Adrenal gland (tissue), 12 donors: ENCODE results near the gene PDZRN3. TPM values are rescaled to one million over a fixed set of nuclear protein-coding genes. Genes with fewer than 3 reads are reported as not detected.
A peak's percentile ranks its signal among the peaks of the same experiment; 100 is the strongest.

ENCODE experiments used
- DNase-seq, 7 donors: peaks; one replicate each; pipeline ENCODE4 v3.0.0-alpha.2; 2019 to 2020
- H3K27ac ChIP-seq, 5 donors: fragments of 200-600 bp; sonication (generic) in 4 of 5; 1 replicate in 3 of 5; 2 replicates in 2 of 5; pipeline versions ENCODE4 v1.5.1 to v1.8.0; 2016 to 2020; ENCODE audit warnings: mild to moderate bottlenecking in 1 of 5
- H3K27me3 ChIP-seq: fragments of 200-600 bp; 2 replicates; pipeline ENCODE4 v1.8.0; 2021
- H3K36me3 ChIP-seq, 2 donors: fragments of 200-600 bp; replicated peaks in 1 of 2; 1 replicate in 1 of 2; 2 replicates in 1 of 2; pipeline versions ENCODE4 v1.5.1 to v1.8.0; 2018 to 2022
- H3K4me1 ChIP-seq, 2 donors: fragments of 200-600 bp; replicated peaks in 1 of 2; 1 replicate in 1 of 2; 2 replicates in 1 of 2; pipeline versions ENCODE4 v1.5.1 to v1.8.0; 2018 to 2021
- H3K4me3 ChIP-seq, 4 donors: fragments of 200-600 bp; sonication (generic) in 3 of 4; one replicate each; pipeline ENCODE4 v1.5.1; 2016 to 2018
- H3K9me3 ChIP-seq, 3 donors: fragments of 200-600 bp; sonication (generic) in 1 of 3; replicated peaks in 1 of 3; 1 replicate in 2 of 3; 2 replicates in 1 of 3; pipeline versions ENCODE4 v1.5.1 to v1.8.0; 2016 to 2021
- POLR2A ChIP-seq, 2 donors: fragments of 450-650 bp; IDR thresholded peaks; one replicate each; pipeline ENCODE4 v1.6.1; 2017; ENCODE audit warnings: antibody characterized with exemption in 2 of 2, mild to moderate bottlenecking in 2 of 2, moderate library complexity in 1 of 2
- whole genome bisulfite sequencing, 4 donors: extraction: QIAGEN DNeasy Blood & Tissue Kit in 2 of 4; methylation state at CpG; one replicate each; pipeline versions ENCODE4 v1.1.5 to v1.1.7; 2013 to 2017; 5-methylcytosine and 5-hydroxymethylcytosine counted together
- intact Hi-C, 2 donors: fragments of 100-400 bp; cut with DNase I; formaldehyde crosslinking; loops; one replicate each; pipeline versions ENCODE4 v1.14.1 to v1.15.0; 2022 to 2023
- polyA plus RNA-seq, 3 donors: library from polyadenylated mRNA; stranded (reverse); fragments of 200-250 nt in 2 of 3; fragments of 350-450 nt in 1 of 3; fragmentation: Illumina TruSeq in 1 of 3; extraction: RNeasy Lipid Tissue Mini Kit (QIAGEN cat#74804) in 1 of 3; gene quantifications; one replicate each; pipeline ENCODE4 v1.2.3, GENCODE V29; 2013 to 2014
- total RNA-seq, 9 donors: library from RNA; depleted of rRNA in 4 of 9; stranded (reverse); fragments of >200 nt in 4 of 9; fragments of 120-200 nt in 1 of 9; fragmentation: NEBNext Ultra II Directional in 1 of 9; extraction: Animal tissue kit (Norgen Biotek cat#: 25700) in 1 of 9; gene quantifications; one replicate each; pipeline versions ENCODE4 v1.1.0 to v1.2.4, GENCODE V29; 2013 to 2023
- TF ChIP-seq, protein P1 (sequence below), 6 experiments: fragments of 450-650 bp in 4 of 6; fragments of 200-600 bp in 2 of 6; sonication (generic) in 1 of 6; IDR thresholded peaks; 1 replicate in 5 of 6; 2 replicates in 1 of 6; pipeline versions ENCODE4 v1.5.1 to v1.8.0; 2016 to 2021; ENCODE audit warnings: antibody characterized with exemption in 6 of 6, mild to moderate bottlenecking in 2 of 6, moderate library complexity in 1 of 6
- donor health status: healthy with polysubstance abuse.
- donor health status: Bipolar disorder and iron deficiency.
- donor health status: DM: yes; HTN: yes; CAD: no.
- donor health status: DM: no; HTN: no; CAD: no.
- donor health status: DM: no; HTN: no; CAD: no.
- donor health status: DM: yes; HTN: yes; CAD: no.

PDZRN3 gene
- total and polyA plus RNA-seq, 12 donors: 11.5 to 126 (median 64.1) TPM

DNA sequence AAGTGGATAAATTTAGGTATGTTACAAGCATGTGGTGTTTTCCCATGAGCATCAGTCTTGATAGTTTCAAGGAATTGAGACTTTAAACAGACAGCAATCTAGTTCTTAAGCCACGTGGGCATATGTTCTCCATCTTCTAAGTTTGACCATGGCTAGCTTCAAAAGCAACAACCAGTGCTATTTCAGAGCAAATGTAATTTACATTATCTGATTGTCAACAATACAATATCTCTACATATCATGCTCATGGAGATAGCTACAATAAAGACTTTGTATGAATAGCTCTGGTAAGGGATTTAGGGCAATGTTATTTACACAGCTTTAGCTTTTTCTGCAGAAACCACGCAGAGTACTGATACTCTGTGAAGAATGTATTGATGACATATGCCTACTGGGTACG is 38.8 kb upstream of the PDZRN3 start:
- DNase-seq: no peak
- Histone ChIP-seq H3K27ac (no peak overlapping the region), H3K4me3 (no peak overlapping the region), H3K4me1 (peaks cover 7 to 18% of the 10 kb centered on the region in 2 donors), H3K9me3 (no peaks in the 10 kb centered on the region), H3K36me3 (no peaks in the 10 kb centered on the region), H3K27me3 (no peaks in the 10 kb centered on the region)
- WGBS, 4 donors: 87 to 91% (median 87%) methylated on average over 3 of the region's 3 CpGs
- intact Hi-C loops: no loop called here
- TF ChIP-seq POLR2A (IDR thresholded peaks at IDR 0.05): no peak
- TF ChIP-seq, protein P1, sequence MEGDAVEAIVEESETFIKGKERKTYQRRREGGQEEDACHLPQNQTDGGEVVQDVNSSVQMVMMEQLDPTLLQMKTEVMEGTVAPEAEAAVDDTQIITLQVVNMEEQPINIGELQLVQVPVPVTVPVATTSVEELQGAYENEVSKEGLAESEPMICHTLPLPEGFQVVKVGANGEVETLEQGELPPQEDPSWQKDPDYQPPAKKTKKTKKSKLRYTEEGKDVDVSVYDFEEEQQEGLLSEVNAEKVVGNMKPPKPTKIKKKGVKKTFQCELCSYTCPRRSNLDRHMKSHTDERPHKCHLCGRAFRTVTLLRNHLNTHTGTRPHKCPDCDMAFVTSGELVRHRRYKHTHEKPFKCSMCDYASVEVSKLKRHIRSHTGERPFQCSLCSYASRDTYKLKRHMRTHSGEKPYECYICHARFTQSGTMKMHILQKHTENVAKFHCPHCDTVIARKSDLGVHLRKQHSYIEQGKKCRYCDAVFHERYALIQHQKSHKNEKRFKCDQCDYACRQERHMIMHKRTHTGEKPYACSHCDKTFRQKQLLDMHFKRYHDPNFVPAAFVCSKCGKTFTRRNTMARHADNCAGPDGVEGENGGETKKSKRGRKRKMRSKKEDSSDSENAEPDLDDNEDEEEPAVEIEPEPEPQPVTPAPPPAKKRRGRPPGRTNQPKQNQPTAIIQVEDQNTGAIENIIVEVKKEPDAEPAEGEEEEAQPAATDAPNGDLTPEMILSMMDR (IDR thresholded peaks at IDR 0.05): no peak

DNA sequence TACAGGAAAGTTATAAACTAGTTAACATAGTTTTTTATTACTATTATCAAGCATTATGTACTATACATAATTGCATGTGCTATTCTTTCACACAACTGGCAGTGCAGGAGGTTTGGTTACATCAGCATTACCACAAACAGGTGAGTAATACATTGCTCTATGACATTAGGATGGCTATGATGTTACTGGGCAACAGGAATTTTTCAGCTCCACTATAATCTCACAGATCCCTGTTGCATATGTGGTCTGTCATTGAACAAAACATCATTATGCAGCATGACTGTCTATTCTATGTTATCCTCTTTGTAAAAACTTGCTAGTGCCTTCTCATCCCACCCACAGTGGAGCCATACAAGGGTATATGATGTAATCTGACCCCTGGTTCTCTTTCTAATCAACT is 36.5 kb upstream of the PDZRN3 start:
- H3K9me3 ChIP-seq: no peaks in the 10 kb centered on the region
- DNase-seq: no peak
- no peaks in the 10 kb centered on the region for H3K27me3 ChIP-seq
- no peak overlapping the region for H3K27ac ChIP-seq
- H3K36me3 ChIP-seq: no peaks in the 10 kb centered on the region
- intact Hi-C loops: no loop called here
- peaks cover 0 to 12% of the 10 kb centered on the region in 2 donors for H3K4me1 ChIP-seq
- H3K4me3 ChIP-seq: no peak overlapping the region
- TF ChIP-seq POLR2A (IDR thresholded peaks at IDR 0.05): no peak
- TF ChIP-seq, protein P1 (IDR thresholded peaks at IDR 0.05): no peak

DNA sequence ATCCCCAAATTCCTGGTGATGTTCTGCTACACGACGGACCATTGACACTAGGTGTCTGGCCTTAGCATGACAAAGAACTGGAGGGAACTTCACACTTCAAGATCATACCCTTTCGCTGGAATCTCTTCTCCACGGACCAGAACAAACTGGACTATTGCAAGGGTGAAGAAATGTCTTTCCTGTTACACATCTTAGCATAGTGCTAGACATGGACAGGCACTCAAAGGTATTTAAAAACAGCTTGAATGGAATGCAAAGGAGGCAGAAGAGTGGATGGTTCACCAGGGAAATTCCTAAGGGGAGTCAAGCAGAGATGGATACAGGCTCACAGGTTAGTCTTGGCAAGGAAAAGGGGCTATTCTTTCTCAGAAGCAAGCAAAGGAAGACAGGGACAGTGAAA is 33.5 kb upstream of the PDZRN3 start:
- Histone ChIP-seq H3K9me3 (no peaks in the 10 kb centered on the region), H3K4me1 (peaks cover 0 to 12% of the 10 kb centered on the region in 2 donors), H3K36me3 (no peaks in the 10 kb centered on the region), H3K27me3 (no peaks in the 10 kb centered on the region), H3K27ac (peak overlapping the region in 3 of 5 donors; percentile 36 to 60 (median 57)), H3K4me3 (no peak overlapping the region)
- 78 to 87% (median 82%) methylated on average over 4 of the region's 4 CpGs for WGBS, 4 donors
- intact Hi-C loops: no loop called here
- no peak for DNase-seq
- TF ChIP-seq POLR2A (IDR thresholded peaks at IDR 0.05): no peak
- TF ChIP-seq, protein P1 (IDR thresholded peaks at IDR 0.05): no peak

DNA sequence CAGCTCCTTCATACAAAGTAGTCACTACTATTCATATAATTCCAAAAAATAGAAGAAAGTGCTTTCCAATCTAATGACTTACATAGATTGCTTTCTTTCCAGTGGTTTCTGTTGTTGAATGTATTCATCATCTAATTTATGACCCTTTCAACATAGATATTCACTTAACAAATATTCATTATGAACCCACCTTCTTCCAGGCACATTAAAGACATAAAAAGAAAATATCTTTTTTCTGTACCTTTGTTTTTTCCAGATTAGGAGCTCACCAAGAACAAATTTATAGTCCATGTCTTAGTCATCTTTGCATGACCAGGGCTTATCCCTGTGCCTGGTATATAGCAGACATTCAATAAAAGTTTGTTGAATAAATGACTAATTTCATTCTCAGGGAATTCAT is 32.4 kb upstream of the PDZRN3 start:
- TF ChIP-seq, protein P1 (IDR thresholded peaks at IDR 0.05): no peak
- TF ChIP-seq POLR2A (IDR thresholded peaks at IDR 0.05): no peak
- no peak overlapping the region for H3K4me3 ChIP-seq
- peaks cover 0 to 12% of the 10 kb centered on the region in 2 donors for H3K4me1 ChIP-seq
- no peaks in the 10 kb centered on the region for H3K27me3 ChIP-seq
- DNase-seq: no peak
- H3K36me3 ChIP-seq: no peaks in the 10 kb centered on the region
- no peaks in the 10 kb centered on the region for H3K9me3 ChIP-seq
- no peak overlapping the region for H3K27ac ChIP-seq
- intact Hi-C loops: no loop called here
